H9 (cell line): ENCODE data around the gene BSN. TPM values are rescaled to one million over a fixed set of nuclear protein-coding genes. Genes with fewer than 3 reads are reported as not detected.

Experiments
- DNase-seq: peaks from one replicate; pipeline ENCODE4 v3.0.0-alpha.2; 2017
- H2AFZ ChIP-seq: one replicate; pipeline ENCODE4 v1.6.1; 2013; ENCODE audit warnings: mild to moderate bottlenecking, low read length, control low read depth, moderate library complexity
- H2AK5ac ChIP-seq: 2 replicates; pipeline ENCODE4 v1.6.1; 2013; ENCODE audit warnings: low read length, control low read depth, mixed read lengths; ENCODE audit not compliant: insufficient read length
- H2BK120ac ChIP-seq: one replicate; pipeline ENCODE4 v1.6.1; 2013; ENCODE audit warnings: low read depth, mild to moderate bottlenecking, low read length, control low read depth, inconsistent platforms; ENCODE audit not compliant: poor library complexity, severe bottlenecking
- H2BK12ac ChIP-seq: 2 replicates; pipeline ENCODE4 v1.6.1; 2013; ENCODE audit warnings: low read length, control low read depth, mixed read lengths, low read depth; ENCODE audit not compliant: insufficient read length
- H2BK15ac ChIP-seq: 2 replicates; pipeline ENCODE4 v1.6.1; 2013; ENCODE audit warnings: low read depth, low read length, control low read depth
- H2BK20ac ChIP-seq: one replicate; pipeline ENCODE4 v1.6.1; 2013; ENCODE audit warnings: low read depth, mild to moderate bottlenecking, low read length, control low read depth, inconsistent platforms; ENCODE audit not compliant: poor library complexity, severe bottlenecking
- H2BK5ac ChIP-seq: 2 replicates; pipeline ENCODE4 v1.6.1; 2013; ENCODE audit warnings: low read length, control low read depth, mixed read lengths; ENCODE audit not compliant: insufficient read length
- H3K14ac ChIP-seq: 2 replicates; pipeline ENCODE4 v1.6.1; 2013; ENCODE audit warnings: low read length, control low read depth; ENCODE audit not compliant: insufficient read depth
- H3K18ac ChIP-seq: 2 replicates; pipeline ENCODE4 v1.6.1; 2013; ENCODE audit warnings: low read depth, mild to moderate bottlenecking, mixed read lengths, low read length, control low read depth; ENCODE audit not compliant: insufficient read length
- H3K23ac ChIP-seq: 2 replicates; pipeline ENCODE4 v1.6.1; 2013; ENCODE audit warnings: low read length, control low read depth, mixed read lengths, low read depth; ENCODE audit not compliant: insufficient read length
- H3K23me2 ChIP-seq: 2 replicates; pipeline ENCODE4 v1.6.1; 2013; ENCODE audit warnings: low read depth, mild to moderate bottlenecking, mixed read lengths, low read length, control low read depth; ENCODE audit not compliant: insufficient read length, poor library complexity, severe bottlenecking
- H3K27ac ChIP-seq: 2 replicates; pipeline ENCODE4 v1.5.1; 2013; ENCODE audit warnings: low read length, control low read depth, mixed read lengths, low read depth; ENCODE audit not compliant: insufficient read length
- H3K27me3 ChIP-seq: 2 replicates; pipeline ENCODE4 v1.6.1; 2013; ENCODE audit warnings: low read length, control low read depth, inconsistent platforms; ENCODE audit not compliant: insufficient read depth
- H3K4ac ChIP-seq: 2 replicates; pipeline ENCODE4 v1.6.1; 2013; ENCODE audit warnings: low read depth, mild to moderate bottlenecking, control low read depth, inconsistent platforms, low read length, moderate library complexity
- H3K4me1 ChIP-seq: 2 replicates; pipeline ENCODE4 v1.6.1; 2013; ENCODE audit warnings: low read length, control low read depth, inconsistent platforms; ENCODE audit not compliant: insufficient read depth
- H3K4me2 ChIP-seq: 2 replicates; pipeline ENCODE4 v1.6.1; 2013; ENCODE audit warnings: low read length, control low read depth, mixed read lengths; ENCODE audit not compliant: insufficient read length, insufficient read depth
- H3K56ac ChIP-seq: 2 replicates; pipeline ENCODE4 v1.6.1; 2013; ENCODE audit warnings: low read depth, mild to moderate bottlenecking, mixed read lengths, low read length, control low read depth; ENCODE audit not compliant: insufficient read length
- H3K79me1 ChIP-seq: 2 replicates; pipeline ENCODE4 v1.6.1; 2013; ENCODE audit warnings: low read depth, mild to moderate bottlenecking, moderate library complexity, low read length, control low read depth, inconsistent platforms; ENCODE audit not compliant: insufficient read depth, poor library complexity, severe bottlenecking
- H3K79me2 ChIP-seq: 2 replicates; pipeline ENCODE4 v1.6.1; 2013; ENCODE audit warnings: low read length, control low read depth, inconsistent platforms; ENCODE audit not compliant: insufficient read depth
- H3K9ac ChIP-seq: 2 replicates; pipeline ENCODE4 v1.6.1; 2013; ENCODE audit warnings: low read length, control low read depth, mixed read lengths; ENCODE audit not compliant: insufficient read length; ENCODE audit errors: extremely low read depth
- H3K9me3 ChIP-seq: one replicate; pipeline ENCODE4 v1.6.1; 2013; ENCODE audit warnings: low read depth, low read length, inconsistent platforms; ENCODE audit not compliant: control insufficient read depth
- H3T11ph ChIP-seq: one replicate; pipeline ENCODE4 v1.6.1; 2013; ENCODE audit warnings: mild to moderate bottlenecking, low read length, control low read depth, inconsistent platforms
- H4K20me1 ChIP-seq: one replicate; pipeline ENCODE4 v1.6.1; 2013; ENCODE audit not compliant: control insufficient read depth, insufficient read length, insufficient read depth
- H4K5ac ChIP-seq: 2 replicates; pipeline ENCODE4 v1.6.1; 2013; ENCODE audit warnings: low read depth, mild to moderate bottlenecking, mixed read lengths, low read length, control low read depth; ENCODE audit not compliant: insufficient read length
- H4K8ac ChIP-seq: replicated peaks from 2 replicates; pipeline ENCODE4 v1.6.1; 2013; ENCODE audit warnings: low read length, control low read depth, mixed read lengths, low read depth; ENCODE audit not compliant: insufficient read length
- H4K91ac ChIP-seq: 2 replicates; pipeline ENCODE4 v1.6.1; 2013; ENCODE audit warnings: low read depth, mild to moderate bottlenecking, moderate library complexity, mixed read lengths, low read length, control low read depth; ENCODE audit not compliant: insufficient read length
- H3K27ac Mint-ChIP-seq, 3 experiments: 2 replicates in 2 of 3; 3 replicates in 1 of 3; pipeline ENCODE4 v1.8.0; 2020 to 2021; ENCODE audit warnings: mixed read lengths in 3 of 3, mild to moderate bottlenecking in 1 of 3, moderate library complexity in 1 of 3
- H3K27me3 Mint-ChIP-seq: 2 replicates; pipeline ENCODE4 v1.8.0; 2021; ENCODE audit warnings: low read depth, mild to moderate bottlenecking, moderate library complexity, mixed read lengths
- H3K36me3 Mint-ChIP-seq, 3 experiments: 2 replicates in 2 of 3; 3 replicates in 1 of 3; pipeline ENCODE4 v1.8.0; 2020 to 2021; ENCODE audit warnings: low read depth in 3 of 3, mixed read lengths in 3 of 3; ENCODE audit not compliant: insufficient read depth in 1 of 3
- H3K4me1 Mint-ChIP-seq, 2 experiments: 2 replicates each; pipeline ENCODE4 v1.8.0; 2020; ENCODE audit warnings: mixed read lengths in 2 of 2
- H3K4me3 Mint-ChIP-seq, 2 experiments: 2 replicates in 1 of 2; 3 replicates in 1 of 2; pipeline ENCODE4 v1.8.0; 2020 to 2021; ENCODE audit warnings: mild to moderate bottlenecking in 2 of 2, mixed read lengths in 2 of 2, moderate library complexity in 1 of 2
- H3K9me3 Mint-ChIP-seq, 2 experiments: 2 replicates in 1 of 2; 3 replicates in 1 of 2; pipeline ENCODE4 v1.8.0; 2020; ENCODE audit warnings: mild to moderate bottlenecking in 2 of 2, mixed read lengths in 2 of 2, moderate library complexity in 1 of 2
- CTCF ChIP-seq: fragments of 200-600 bp; sonication (generic); conservative IDR thresholded peaks from 3 replicates; pipeline ENCODE4 v1.8.0; 2021; ENCODE audit warnings: antibody characterized with exemption, mild to moderate bottlenecking
- whole genome bisulfite sequencing: extraction: QIAGEN DNeasy Blood & Tissue Kit; methylation state at CpG from one replicate; pipeline ENCODE4 v1.1.7; 2013; ENCODE audit warnings: missing lambda C conversion rate, low lambda C conversion rate, mixed read lengths; ENCODE audit not compliant: insufficient read length; ENCODE audit errors: extremely low coverage; 5-methylcytosine and 5-hydroxymethylcytosine counted together
- total RNA-seq: library from RNA; stranded (reverse); gene quantifications from 2 replicates; pipeline ENCODE4 v1.2.1, GENCODE V29; 2021

The BSN gene
- total RNA-seq, 1 experiment from 2014 or later, result 2.4 TPM

GRCh38 chr3:49652903-49653415, 98.7 kb downstream of the BSN start:
- no peaks in the 10 kb centered on the region for H3K79me1 ChIP-seq
- no peaks in the 10 kb centered on the region for H3K27me3 ChIP-seq
- no peak overlapping the region for H3K27ac ChIP-seq
- no peaks in the 10 kb centered on the region; a peak in 1 of 7 replicates for H3K36me3 Mint-ChIP-seq
- no peaks in the 10 kb centered on the region for H3K9me3 ChIP-seq
- no peak overlapping the region for H4K91ac ChIP-seq
- no peak overlapping the region for H3K4ac ChIP-seq
- no peak overlapping the region for H4K8ac ChIP-seq
- no peak overlapping the region for H2AK5ac ChIP-seq
- H3K27me3 Mint-ChIP-seq, result no peaks in the 10 kb centered on the region
- H3K23me2 ChIP-seq, result no peaks in the 10 kb centered on the region
- no peak overlapping the region for H3K56ac ChIP-seq
- no peak overlapping the region for H3K4me2 ChIP-seq
- no peak overlapping the region for H3K27ac Mint-ChIP-seq
- no peak overlapping the region for H3K9ac ChIP-seq
- H3K9me3 Mint-ChIP-seq, result no peaks in the 10 kb centered on the region
- H2AFZ ChIP-seq, result no peak overlapping the region
- no peak overlapping the region for H2BK15ac ChIP-seq
- no peaks in the 10 kb centered on the region for H3K4me1 ChIP-seq
- no peak overlapping the region for H3T11ph ChIP-seq
- H4K5ac ChIP-seq, result no peak overlapping the region
- no peak overlapping the region for H2BK20ac ChIP-seq
- no peak overlapping the region for H3K18ac ChIP-seq
- no peak overlapping the region for H2BK120ac ChIP-seq
- no peak for TF ChIP-seq CTCF
- no peaks in the 10 kb centered on the region for H4K20me1 ChIP-seq
- no peak overlapping the region for H3K14ac ChIP-seq
- H3K4me1 Mint-ChIP-seq, result no peaks in the 10 kb centered on the region
- H3K79me2 ChIP-seq, result no peaks in the 10 kb centered on the region
- H3K4me3 Mint-ChIP-seq, result no peak overlapping the region
- no peak overlapping the region for H2BK12ac ChIP-seq
- WGBS, result no CpG with 5 or more reads among the region's 21 CpGs
- H2BK5ac ChIP-seq, result no peak overlapping the region
- H3K23ac ChIP-seq, result no peak overlapping the region
- DNase-seq, result no peak
